HG03521 (cell line): Measurements from ENCODE around the gene CHMP6.

Experiments used
- ATAC-seq: cut with Tn5 transposase; IDR thresholded peaks from one replicate; pipeline ENCODE4 v1.9.1; 2021; ENCODE audit warnings: mild to moderate bottlenecking, moderate library complexity; ENCODE audit not compliant: unreplicated experiment

The CHMP6 gene

DNA sequence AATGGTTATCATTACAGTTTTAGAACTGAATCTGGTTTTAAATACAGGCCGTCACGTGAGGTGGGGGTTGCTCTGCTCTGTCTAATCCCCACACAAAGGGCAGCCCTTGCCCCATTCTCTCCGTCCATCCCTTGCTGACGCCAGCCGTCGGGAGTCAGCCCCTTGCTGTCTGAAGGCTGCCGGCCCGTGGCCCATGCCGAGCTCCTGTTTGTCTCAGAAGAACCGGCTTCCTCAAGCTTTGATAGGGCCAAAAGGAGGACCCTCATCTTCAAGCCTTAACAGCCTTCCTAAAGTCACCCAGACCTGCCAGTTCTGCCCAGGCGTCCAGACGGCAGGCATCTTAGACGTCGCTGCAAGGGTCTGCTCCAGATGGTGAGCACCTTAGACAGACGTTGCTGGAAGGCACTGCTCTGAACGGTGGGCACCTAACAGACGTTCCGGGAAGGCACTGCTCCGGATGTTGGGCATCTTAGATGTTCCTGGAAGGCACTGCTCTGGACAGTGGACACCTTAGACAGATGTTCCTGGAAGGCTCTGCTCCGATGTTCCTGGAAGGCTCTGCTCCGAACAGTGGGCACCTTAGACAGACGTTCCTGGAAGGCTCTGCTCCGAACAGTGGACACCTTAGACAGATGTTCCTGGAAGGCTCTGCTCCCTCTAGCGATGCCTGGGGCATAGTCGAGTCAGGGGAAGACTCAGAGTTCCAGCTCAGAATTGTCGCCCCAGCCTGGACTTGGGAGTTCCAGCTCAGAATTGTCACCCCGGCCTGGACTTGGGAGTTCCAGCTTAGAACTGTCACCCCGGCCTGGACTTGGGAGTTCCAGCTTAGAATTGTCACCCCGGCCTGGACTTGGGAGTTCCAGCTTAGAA, 35.1 kb upstream of the CHMP6 start:
- no peak for ATAC-seq

DNA sequence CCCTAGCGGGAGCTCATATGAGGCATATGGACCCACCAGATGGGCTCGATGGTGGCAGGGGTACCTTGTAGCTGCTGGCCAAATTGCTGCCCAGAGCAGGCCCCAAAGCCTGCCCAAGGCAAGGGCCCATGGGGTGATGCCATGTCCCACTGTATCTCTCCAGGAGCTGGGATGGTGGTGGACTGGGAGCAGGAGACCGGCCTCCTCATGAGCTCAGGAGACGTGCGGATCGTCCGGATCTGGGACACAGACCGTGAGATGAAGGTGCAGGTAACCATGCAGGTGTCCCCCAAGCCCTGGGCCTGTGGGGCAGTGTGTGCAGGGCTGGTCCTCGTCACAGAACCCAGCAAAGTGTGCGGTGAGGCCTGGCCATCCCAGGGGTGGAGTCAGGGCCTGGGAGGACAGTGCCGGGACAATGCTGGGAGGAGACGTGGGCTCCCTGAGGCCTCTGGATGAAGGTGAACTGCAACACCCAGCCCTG, 34.1 kb upstream of the CHMP6 start:
- ATAC-seq: no peak

DNA sequence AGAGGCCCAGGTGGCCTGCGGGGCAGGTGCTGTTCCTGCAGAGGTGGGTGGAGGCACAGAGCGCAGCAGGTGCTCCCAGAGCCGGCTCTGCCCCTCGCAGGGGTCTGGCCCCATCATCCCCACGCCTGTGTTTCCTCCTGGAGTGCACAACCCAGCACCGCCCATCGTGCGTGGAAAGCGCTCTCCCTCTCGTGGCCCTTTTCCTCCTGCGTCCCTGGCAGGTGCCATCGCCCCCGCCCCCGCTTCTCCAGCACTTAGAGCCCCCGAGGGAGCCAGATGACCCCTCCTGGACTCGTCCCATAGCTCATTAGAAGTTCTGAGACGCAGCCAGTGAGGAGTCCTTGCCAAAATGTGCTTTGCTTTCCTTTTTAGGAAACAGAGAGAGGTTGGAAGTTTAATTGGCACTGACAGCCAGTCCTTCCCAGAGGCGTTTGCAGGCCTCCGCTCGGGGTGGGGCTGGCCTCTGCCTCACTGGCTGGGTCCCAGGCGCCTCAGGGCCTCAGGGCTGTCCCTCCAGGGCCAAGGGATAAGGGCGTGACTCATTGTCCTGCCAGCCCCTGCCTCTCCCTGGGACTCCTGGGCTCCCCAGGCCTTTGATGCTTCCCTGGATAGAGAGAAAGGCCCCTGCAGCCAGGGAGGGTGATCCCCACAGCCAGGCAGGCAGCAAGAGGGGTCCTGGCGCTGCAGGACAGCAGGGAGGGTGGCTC, 32.2 kb upstream of the CHMP6 start:
- ATAC-seq: no peak

DNA sequence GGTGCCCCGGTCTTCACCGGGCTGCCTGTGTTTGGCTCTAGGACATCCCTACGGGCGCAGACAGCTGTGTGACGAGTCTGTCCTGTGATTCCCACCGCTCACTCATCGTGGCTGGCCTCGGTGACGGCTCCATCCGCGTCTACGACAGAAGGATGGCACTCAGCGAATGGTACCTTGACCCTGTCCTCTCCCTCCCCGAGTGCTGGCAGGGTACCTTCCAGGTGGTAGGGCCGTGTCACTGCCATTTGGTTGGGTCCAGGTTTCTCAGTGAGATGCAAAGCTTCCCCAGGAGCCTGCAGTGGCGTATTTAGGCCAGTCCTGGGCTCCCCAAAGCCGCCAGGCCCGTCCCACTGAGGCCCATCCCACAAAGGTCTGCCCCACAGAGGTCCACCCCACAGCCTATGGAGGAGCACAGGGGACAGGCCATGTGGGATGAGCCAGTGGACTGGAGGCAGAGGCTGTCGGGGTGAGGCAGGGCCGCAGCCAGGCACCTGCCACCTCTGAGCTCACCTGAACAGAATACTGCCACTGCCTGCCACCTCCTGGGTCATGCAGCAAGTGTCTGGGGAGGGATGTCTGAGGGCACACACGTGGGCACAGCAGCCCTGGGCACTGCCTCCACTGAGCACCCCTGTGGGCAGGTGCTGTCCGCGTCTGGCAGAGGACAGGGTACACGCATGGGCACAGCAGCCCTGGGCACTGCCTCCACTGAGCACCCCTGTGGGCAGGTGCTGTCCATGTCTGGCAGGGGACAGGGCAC, 31.4 kb upstream of the CHMP6 start:
- no peak for ATAC-seq

DNA sequence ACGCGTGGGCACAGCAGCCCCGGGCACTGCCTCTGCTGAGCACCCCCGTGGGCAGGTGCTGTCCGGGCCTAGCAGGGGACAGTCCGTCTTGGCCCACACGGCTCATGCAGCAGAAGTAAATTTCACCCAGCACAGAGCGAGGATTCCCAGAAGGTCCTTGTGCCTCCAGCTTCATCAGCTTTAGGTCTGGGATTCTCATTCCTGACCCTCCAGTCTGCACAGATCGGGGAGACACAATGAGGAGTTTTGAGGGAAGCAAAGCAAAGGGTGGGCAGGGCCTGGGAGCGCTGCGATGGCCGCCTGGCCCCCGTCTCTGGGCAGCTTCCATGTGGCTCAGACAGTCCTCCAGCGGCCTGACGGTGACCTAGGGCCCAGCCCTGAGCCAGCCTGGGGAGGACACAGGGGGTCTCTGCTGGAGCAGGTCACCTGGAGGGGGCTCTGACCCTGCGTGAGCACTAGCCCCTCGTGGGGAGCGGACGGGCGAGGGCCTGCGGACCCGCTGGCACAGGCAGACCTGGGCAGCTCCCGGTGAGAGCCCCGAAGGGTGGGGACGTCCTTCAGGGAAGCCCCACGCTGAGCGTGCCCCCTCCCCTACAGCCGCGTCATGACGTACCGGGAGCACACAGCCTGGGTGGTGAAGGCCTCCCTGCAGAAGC, 30.7 kb upstream of the CHMP6 start:
- ATAC-seq: no peak

DNA sequence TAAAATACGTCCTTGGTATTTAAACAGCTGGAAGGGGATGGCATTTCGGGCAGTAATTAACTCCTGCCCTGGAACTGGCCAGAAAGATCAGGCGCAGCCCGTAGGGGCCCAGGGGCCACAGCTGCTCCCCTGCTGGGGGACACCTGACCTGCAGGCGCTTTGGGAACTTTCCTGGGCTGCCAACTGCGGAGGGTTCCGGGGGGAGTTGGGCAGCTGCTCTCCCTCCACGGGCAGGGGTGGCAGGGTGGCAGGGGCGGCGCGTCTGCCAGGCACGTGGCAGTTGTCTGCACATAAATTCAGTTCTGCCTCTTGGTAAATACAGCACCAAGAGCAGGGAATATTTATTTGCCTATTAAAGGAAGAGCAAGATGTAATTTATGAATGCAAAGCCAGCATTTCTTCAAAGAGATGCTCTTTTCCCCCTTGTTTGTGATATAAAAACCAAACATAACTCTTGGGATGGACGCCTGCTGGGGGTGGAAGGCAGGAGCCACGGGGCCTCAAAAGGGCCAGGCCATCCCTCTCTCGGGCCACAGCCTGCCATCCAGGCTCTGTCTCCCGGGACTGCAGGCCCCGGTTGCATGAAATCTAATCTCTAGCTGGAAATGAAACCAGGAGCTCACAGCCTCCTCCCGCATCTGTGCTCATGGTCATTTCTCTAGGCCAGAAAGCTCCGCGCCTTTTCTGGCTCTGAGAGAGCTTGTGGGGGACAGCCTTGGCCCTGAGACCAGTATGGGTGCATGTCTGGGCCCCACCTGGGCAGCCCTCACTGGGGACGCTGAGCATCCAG, 29.9 kb upstream of the CHMP6 start:
- ATAC-seq: no peak

DNA sequence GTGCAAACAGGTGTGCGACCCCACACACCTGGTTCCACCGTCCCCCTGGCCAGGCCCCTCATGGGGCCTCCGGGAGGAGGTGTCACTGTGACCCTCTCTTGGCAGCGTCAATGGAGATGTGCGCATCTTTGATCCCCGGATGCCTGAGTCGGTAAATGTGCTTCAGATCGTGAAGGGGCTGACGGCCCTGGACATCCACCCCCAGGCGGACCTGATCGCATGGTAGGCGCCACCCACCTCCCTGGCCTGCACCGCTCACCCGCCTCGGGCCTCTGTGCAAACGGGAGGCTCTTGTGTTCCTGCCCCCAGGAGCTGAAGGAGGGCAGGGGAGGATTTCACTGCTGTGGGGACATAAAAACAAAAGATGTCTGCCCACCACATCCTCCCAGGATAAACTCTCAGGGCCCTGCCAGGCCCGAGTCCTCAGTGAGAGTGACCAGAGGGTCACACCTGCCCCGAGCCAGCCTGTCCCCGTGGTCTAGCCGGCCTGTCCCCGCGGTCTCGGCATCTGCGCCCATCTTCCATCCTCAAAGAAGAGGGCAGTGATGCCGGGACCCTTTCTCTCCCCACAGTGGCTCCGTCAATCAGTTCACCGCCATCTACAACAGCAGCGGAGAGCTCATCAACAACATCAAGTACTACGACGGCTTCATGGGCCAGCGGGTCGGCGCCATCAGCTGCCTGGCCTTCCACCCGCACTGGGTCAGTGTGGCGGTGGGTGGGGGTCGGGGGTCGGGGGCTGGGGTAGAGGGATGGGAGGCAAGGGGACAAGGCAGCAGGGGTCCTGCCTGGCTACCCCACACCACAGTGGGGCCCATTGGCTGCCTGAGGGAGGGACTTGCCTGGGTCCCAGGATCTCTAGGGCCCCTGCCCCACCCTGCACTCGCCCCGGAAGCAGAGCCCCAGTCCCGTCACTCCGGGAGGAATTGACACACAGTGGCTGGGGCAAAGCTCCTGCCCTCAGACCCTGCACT, 29.0 kb upstream of the CHMP6 start:
- ATAC-seq: no peak

DNA sequence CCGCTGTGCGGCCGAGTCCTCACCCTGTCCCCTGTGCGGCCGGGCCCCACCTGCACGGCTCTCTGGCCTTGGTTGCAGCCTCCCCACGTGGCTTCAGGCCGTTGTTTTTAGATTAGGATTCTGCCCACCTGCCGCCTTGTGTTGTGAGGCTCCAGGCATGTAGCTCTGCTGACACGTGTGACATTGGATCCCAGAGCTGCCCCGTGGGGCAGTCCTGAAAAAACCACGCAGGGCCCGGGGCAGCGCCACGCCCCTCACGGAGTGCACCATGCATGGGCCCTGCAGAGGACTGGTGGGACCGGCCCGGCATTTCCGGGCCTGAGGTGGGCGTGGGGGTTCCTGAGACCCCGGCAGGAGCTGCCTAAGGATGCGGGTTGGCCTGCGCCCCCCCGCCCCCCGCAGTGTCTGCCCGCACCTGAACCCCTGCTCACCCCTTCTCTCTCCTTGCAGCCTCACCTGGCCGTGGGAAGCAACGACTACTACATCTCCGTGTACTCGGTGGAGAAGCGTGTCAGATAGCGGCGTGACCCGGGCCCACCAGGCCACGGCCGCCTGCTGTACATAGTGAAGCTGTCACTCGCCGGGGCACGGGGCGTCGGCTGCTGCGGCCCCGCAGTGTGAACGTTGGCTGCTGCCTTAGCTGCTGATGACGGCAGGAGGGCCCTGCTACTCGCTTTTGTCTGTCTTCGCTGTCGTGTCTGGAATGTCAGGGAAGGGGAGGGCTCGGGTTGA, 27.7 kb upstream of the CHMP6 start:
- ATAC-seq: no peak

DNA sequence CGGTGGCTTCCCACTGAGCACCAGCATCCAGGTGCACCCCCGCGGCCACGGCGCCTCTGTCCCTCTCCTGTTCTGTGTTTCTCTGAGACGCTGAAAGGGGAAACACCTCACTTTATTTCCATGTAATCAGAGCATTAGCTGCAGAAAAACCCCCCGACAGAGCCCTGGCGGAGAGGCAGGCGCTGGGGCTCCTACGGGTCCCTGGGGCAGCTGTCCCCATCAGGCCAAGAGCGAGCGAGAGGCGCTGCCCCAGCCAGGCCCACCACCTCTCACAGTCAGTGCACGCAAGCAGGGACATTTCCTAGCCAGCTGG, 27.1 kb upstream of the CHMP6 start:
- no peak for ATAC-seq

DNA sequence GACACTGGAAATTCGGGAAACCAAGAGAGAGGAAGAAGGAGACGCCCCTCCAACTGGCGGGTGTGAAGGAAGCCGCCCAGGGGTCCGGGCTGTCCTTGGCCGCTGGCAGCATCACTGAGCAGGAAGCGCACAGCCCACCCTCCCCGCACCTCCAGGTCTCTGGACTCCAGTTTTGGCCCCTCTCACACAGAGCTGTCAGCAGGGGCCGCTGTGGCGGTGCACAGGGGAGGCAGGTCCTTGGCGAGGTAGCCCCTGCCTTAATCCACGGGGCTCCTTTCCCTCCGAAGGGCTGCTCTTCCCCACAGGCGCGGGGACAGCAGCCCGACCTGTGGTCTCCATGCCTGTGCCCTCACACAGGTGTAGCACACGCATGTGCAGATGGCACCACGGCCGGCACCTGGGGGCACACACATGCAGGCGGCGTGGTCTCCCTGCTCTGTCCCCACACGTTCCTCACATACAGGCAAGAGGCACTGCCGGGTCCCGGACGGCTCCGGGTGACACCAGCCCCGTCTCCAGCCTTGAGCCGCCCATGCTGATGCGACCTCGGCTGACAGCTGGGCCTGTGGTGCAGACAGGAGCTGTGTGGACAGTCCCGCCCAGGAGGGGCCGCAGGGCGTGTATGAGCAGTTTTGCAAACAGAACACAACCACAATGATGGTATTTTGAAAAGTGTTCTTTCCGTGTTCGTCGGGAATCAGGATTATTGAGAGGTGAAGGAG, 26.6 kb upstream of the CHMP6 start:
- no peak for ATAC-seq

DNA sequence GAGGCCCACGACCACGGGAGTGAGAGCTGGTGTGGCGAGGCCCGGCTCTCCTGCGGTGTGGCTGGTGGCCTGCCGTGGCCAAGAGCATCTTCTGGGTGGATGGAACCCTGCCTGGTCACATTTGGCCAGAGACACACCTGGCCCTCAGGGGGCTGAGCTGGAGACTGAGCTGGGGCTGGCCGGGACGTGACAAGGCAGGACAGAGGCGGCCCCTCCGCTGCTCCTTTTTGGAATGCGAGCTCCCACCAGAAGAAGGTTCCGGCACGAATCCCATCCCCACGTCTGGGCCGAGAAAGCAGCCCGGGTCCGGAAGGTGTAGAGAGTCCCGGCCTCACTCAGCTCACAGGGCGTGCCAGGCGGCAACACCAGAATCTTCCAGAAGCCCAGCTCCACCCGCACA, 26.0 kb upstream of the CHMP6 start:
- no peak for ATAC-seq

DNA sequence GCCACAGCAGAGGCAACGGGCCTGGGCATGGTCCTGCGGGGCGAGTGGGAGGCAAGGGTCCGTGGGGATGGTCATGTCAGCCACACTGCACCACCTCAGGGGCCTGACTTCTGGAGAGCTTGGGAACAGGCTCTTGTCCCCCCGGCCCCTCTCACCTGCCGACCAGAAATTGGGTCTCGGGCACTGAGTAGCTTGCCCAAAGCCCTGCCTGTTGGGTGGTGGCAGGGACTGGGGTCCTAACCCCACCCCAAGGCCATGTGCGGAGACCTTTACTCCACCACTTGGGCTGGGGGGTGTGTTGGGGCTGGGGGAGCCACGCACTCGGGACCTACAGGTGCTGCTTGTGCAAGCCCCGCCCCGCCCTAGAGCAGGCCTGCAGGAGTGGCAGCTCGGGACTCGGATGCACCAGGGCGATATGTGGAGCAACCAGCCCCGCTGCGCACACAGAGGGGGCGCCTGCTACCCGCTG, 24.2 kb upstream of the CHMP6 start:
- ATAC-seq: no peak

DNA sequence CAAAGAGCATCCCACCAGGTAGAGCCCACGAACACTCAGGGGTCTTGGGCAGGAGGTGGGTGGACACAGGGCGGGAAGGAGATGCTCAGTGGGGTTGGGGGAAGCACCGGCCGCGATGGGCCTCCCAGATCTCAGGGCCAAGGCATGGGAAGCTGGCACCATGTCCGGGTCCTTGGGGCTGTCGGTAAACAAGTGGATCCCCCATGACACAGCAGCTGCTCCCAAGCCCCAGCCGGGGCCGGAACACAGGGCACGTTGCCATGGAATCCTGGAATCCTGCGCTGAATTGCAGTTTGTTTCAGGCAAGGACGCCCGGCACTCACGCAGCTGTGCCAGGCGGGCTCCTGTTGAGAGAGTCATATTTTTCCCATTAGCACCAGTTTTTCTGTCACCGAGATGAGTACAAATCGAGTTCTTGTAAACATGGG, 23.0 kb upstream of the CHMP6 start:
- no peak for ATAC-seq

DNA sequence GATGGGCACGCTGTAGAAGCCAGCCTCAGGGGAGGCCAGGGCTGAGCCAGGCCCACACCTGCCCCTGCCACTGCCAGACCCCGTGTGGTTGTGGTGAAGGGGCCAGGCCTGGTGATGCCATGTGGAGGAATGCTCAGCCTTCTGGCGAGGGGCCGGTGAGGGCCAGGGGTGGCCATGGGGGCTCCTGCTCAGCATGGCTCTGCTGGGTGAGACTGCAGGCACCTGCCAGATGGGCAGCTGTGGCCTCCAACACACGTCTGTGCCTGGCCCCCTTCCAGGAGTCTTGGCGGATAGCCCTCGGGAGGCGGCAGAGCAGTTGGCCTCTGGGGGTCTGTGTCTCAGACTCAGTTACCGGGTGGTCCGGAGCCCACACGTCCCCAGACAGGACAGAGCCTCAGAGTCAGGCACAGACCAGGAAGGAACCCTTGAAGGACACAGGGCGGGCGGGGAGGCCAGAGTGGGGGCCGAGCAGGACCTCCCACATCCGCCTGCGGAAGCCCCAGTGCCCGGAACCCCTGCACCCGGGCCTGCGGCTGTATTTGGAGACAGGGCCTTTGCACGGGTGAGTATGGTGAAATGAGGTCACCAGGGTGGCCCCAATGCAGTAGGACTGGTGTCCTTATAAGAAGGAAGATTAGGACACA, 22.5 kb upstream of the CHMP6 start:
- no peak for ATAC-seq

DNA sequence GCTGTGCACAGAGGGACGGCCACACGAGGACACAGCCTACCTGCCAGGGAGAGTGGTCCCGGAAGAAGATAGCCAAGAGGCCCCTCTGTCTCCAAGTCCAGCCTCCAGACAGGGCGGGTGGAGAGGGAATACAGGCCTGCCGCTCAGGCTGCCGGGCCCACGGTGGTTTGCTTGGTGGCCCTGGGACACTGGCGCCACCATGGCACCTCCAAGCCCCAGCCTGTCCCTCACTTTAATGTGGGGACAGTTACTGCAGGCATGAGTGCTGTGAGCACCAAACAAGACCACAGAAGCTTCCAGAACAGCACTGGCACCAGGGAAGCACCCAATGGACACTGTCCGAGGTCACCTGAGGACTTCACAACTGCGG, 22.0 kb upstream of the CHMP6 start:
- no peak for ATAC-seq

DNA sequence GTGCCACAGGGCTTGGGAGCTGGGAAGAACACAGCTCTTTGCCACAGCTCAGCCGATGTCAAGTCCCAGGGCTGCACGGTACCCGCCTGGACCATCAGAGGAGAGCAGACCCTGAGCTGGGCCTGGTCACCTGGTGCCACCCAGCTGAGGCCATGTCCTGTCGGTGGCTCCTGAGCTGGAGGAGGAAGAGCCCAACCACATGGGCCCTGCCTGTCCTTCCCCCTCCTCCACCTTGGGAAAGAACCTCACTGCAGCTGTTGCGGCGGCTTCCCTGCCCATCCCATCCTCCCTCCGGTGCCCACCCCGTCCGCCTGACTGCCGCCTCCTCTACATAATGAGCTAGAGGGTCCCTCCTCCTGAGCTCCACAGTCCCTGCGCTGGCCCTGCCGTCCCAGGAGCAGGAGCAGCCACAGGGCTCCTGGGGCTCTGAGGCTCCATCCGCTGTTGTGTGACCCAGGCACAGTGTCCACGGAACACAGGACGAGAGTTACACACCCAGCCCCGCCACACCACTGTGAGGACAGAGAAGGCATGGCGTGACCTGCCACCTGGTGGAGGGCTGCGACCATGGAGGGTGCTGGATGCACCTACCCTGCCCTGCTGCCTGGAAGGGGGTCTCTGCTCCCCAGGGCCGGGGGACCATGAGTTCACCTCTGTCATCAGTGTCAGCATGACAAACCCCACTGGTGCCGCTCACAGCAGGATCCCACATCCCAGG, 21.4 kb upstream of the CHMP6 start:
- ATAC-seq: no peak
